ENCODE measurements around the gene MAGED2. TPM values are rescaled to one million over a fixed set of nuclear protein-coding genes. Genes with fewer than 3 reads are reported as not detected.
"Not testable (repeated sequence)": the region's sequence is repeated elsewhere in the genome, so short reads cannot be mapped to it uniquely, and the experiment has no call there.

The MAGED2 gene, protein sequence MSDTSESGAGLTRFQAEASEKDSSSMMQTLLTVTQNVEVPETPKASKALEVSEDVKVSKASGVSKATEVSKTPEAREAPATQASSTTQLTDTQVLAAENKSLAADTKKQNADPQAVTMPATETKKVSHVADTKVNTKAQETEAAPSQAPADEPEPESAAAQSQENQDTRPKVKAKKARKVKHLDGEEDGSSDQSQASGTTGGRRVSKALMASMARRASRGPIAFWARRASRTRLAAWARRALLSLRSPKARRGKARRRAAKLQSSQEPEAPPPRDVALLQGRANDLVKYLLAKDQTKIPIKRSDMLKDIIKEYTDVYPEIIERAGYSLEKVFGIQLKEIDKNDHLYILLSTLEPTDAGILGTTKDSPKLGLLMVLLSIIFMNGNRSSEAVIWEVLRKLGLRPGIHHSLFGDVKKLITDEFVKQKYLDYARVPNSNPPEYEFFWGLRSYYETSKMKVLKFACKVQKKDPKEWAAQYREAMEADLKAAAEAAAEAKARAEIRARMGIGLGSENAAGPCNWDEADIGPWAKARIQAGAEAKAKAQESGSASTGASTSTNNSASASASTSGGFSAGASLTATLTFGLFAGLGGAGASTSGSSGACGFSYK
- total RNA-seq = 44.0 and 49.4 TPM in 2 replicates

GRCh38 chrX:54807524-54808108 is at the start of gene MAGED2:
Gene MAGED2 (plus strand): TSS chrX:54807745. CDS start chrX:54809332, 1,587 bp downstream.
- peak; percentile 16 for ATAC-seq (ENCODE audit: low read depth)
- peaks cover 24% of the 10 kb centered on the region for H3K36me3 Mint-ChIP-seq (ENCODE audit: low read depth)
- peaks cover 14% of the 10 kb centered on the region for H3K4me1 Mint-ChIP-seq
- TF ChIP-seq, protein P1, sequence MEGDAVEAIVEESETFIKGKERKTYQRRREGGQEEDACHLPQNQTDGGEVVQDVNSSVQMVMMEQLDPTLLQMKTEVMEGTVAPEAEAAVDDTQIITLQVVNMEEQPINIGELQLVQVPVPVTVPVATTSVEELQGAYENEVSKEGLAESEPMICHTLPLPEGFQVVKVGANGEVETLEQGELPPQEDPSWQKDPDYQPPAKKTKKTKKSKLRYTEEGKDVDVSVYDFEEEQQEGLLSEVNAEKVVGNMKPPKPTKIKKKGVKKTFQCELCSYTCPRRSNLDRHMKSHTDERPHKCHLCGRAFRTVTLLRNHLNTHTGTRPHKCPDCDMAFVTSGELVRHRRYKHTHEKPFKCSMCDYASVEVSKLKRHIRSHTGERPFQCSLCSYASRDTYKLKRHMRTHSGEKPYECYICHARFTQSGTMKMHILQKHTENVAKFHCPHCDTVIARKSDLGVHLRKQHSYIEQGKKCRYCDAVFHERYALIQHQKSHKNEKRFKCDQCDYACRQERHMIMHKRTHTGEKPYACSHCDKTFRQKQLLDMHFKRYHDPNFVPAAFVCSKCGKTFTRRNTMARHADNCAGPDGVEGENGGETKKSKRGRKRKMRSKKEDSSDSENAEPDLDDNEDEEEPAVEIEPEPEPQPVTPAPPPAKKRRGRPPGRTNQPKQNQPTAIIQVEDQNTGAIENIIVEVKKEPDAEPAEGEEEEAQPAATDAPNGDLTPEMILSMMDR (IDR thresholded peaks at IDR 0.05) = no peak
- DNase-seq = peak; percentile 18
- intact Hi-C loops (cut with micrococcal nuclease) = loop anchor here (1.0 to 5.0 kb wide), 9 partner anchors 168 to 1725 kb away; partner anchors contain the start of genes APEX2, FAM120C, GNL3L and PHF8
- no peaks in the 10 kb centered on the region for H3K27me3 Mint-ChIP-seq
- CTCF ChIA-PET = no interaction called here
- H3K27ac Mint-ChIP-seq = peak within 1 kb of the TSS; percentile 91
- POLR2A ChIA-PET = interaction anchor here (0.7 to 2.7 kb wide), 5 partner anchors 21 to 1361 kb away, joined by 3 to 38 read pairs (median 4); partner anchors contain the start of gene APEX2
- H3K9me3 Mint-ChIP-seq = no peaks in the 10 kb centered on the region
- peak within 1 kb of the TSS; percentile 92 for H3K4me3 Mint-ChIP-seq

DNA sequence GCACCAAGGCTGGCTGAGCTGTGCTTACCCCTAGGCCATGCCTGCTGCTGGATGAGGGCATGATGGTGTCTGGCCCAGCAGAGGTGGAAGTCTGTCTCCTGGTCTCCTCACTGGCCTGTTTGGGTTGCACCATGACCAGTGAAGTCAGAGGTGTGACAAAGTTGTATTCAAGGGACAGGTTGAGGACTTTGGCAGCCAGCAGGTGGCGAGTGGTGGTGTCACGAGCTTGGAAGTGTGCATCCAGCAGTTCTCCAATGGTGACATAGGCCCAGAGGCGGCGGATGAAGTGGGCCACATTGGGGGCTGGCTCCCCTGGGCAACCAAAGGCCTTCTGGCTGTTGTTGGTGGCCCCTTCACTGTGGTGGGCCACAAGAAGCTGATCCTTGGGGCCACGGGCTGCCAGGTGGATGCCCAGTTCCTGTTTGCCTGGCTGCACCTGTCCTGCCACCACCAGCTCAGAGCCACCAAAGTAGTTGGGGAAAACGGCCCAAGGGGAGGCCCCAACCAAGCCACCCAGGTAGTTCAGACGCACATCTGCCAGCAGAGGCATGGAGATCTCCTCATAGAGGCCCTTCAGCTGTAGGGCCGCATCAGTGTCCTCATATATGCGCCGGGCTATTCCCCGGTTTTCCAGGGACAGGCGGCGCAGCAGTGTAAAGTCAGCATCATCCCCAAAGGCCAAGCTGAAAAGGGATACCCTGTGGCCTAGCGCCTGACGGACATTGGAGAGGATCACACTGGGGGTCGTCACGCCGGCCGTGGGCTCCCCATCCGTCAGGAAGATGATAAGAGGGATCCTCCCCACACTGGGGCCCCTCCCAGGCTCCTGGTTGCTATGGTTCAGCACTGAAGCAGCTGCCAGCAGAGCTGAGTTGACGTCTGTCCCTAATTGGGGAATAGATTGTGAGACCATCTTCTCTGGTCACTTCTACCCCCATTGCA is 49.2 kb upstream of the MAGED2 start:
- DNase-seq (no peak), ATAC-seq (ENCODE audit: low read depth) (no peak)
- Mint-ChIP-seq H3K36me3 (ENCODE audit: low read depth) (no peaks in the 10 kb centered on the region), H3K4me1 (no peaks in the 10 kb centered on the region), H3K4me3 (no peak overlapping the region), H3K9me3 (peaks cover 2% of the 10 kb centered on the region), H3K27me3 (peaks cover 9% of the 10 kb centered on the region), H3K27ac (no peak overlapping the region)
- intact Hi-C loops (cut with micrococcal nuclease) = no loop called here
- ChIA-PET CTCF (no interaction called here), POLR2A (no interaction called here)
- TF ChIP-seq, protein P1 (IDR thresholded peaks at IDR 0.05) = no peak

- POLR2A ChIA-PET; DNase-seq; H3K27ac Mint-ChIP-seq; CTCF ChIA-PET; H3K4me1 Mint-ChIP-seq; H3K36me3 Mint-ChIP-seq (ENCODE audit: low read depth); intact Hi-C loops (cut with micrococcal nuclease); H3K9me3 Mint-ChIP-seq; H3K27me3 Mint-ChIP-seq; H3K4me3 Mint-ChIP-seq; ATAC-seq (ENCODE audit: low read depth): not testable (repeated sequence)
Observed at GRCh38 chrX:54774391-54775094, 33.0 kb upstream of the MAGED2 start.

- intact Hi-C loops (cut with micrococcal nuclease) = no loop called here
- TF ChIP-seq, protein P1 (IDR thresholded peaks at IDR 0.05) = no peak
- ATAC-seq (ENCODE audit: low read depth) (no peak), DNase-seq (no peak)
- Mint-ChIP-seq H3K4me3 (no peak overlapping the region), H3K27ac (no peak overlapping the region), H3K27me3 (no peaks in the 10 kb centered on the region), H3K9me3 (no peaks in the 10 kb centered on the region), H3K4me1 (no peaks in the 10 kb centered on the region), H3K36me3 (ENCODE audit: low read depth) (no peaks in the 10 kb centered on the region)
- POLR2A ChIA-PET = no interaction called here
- CTCF ChIA-PET = no interaction called here
Observed at GRCh38 chrX:54776061-54776460, 31.5 kb upstream of the MAGED2 start.

Measured in activated B cell treated with CpG ODN at 0.5 μM for 24 hours (primary cell).